Muscle of back (tissue), 11 donors: Measurements from ENCODE around the gene ADGRB3. TPM values are rescaled to one million over a fixed set of nuclear protein-coding genes. Genes with fewer than 3 reads are reported as not detected.
"Not testable (repeated sequence)": the region's sequence is repeated elsewhere in the genome, so short reads cannot be mapped to it uniquely, and the experiment has no call there.

Experiments used
- DNase-seq, 3 donors: peaks; one replicate each; pipeline versions ENCODE4 v3.0.0 to v3.0.0-alpha.2; 2013
- polyA plus RNA-seq, 10 donors: library from polyadenylated mRNA; unstranded; fragments of 120-200 nt; gene quantifications; one replicate each; pipeline ENCODE4 v1.2.1, GENCODE V29; 2013; ENCODE audit not compliant: insufficient read length in 10 of 10

The ADGRB3 gene
- polyA plus RNA-seq, 10 donors, result 0.35 to 1.9 (median 0.62) TPM

- DNase-seq, result no peak
Measured at GRCh38 chr6:68919537-68919936, 284.5 kb downstream of the ADGRB3 start.

DNA sequence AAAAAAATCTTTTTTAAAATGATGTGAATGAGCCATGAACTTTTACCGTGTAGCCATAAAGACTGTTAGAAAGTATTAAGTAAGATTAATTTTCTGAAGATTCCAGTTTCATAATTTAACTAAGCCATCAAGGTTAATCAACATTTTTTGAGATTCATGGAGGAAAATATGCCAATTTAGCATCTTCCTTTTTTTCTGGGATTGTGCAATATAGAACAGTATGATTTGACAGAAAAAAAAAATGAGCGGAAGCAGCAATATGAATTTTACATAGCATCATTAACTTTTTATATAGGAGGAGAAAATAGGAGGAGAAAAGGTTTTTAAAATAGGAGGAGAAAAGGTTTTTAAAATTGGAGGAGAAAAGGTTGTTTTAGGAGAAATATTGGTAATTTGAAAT lies 306.3 kb downstream of the ADGRB3 start:
- no peak for DNase-seq

GRCh38 chr6:68947721-68948120 lies 312.6 kb downstream of the ADGRB3 start:
- no peak for DNase-seq

DNA sequence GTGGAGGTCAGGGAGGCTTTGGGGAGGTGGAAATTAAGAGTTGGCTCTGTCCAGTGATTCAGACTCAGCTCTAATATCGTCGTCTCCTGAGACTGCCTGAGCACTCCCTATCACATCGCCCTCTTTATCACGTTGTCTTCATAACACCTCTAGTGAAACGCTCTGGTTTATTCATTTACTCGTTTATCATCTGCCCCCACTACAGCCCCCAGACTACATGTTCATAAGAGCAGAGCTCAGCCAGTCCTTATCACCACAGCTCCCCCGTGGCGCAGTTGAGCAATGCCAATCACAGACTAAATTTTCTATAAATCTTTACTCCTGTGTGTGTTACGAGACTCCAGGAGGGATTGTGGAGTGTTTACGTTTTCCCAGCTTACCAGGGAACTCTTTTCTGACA lies 316.2 kb downstream of the ADGRB3 start:
- no peak for DNase-seq

- peak in 1 of 3 donors; percentile 20 for DNase-seq
Measured at GRCh38 chr6:68958327-68958726, 323.2 kb downstream of the ADGRB3 start.

- peak; percentile 38 to 62 (median 39) for DNase-seq
Measured at GRCh38 chr6:68967549-68968300, 332.6 kb downstream of the ADGRB3 start.

DNA sequence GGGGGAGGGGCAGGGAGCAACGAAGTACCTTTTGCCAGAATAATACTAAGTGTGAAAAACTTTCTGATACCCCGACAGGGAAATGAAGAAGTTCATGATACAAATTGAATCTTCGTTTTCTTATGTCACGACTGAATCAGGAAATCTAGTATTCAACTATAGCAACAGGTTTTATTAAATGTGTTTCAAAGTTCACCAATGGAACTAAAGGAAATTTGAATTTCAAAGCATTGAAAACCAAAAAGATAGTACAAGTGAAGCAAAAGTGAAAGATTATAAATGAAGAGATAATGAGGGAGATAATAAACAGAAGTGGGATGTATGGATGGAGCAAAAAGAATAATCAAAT lies 333.2 kb downstream of the ADGRB3 start:
- no peak for DNase-seq

DNA sequence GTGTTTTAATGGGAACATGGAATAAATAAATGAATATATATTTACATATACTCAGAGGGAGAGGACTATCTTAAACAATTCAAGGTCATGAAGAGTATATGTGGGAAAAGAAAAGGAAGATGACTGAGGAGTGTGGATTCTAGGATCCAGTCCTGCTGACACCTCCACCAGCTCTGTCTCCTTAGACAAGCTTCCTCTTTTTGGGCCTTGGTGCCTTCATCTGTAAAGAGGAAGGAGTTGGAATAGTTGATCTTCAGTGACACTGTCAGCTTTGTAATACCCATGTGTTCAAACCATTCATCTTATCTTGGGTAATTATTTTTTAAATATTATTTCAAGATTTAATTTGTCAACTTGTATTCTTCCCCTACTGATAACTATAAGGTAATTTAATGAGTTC lies 338.0 kb downstream of the ADGRB3 start:
- no peak for DNase-seq

GRCh38 chr6:68975064-68975463 lies 340.0 kb downstream of the ADGRB3 start:
- DNase-seq, result peak in 2 of 3 donors; percentile 15 to 47

DNA sequence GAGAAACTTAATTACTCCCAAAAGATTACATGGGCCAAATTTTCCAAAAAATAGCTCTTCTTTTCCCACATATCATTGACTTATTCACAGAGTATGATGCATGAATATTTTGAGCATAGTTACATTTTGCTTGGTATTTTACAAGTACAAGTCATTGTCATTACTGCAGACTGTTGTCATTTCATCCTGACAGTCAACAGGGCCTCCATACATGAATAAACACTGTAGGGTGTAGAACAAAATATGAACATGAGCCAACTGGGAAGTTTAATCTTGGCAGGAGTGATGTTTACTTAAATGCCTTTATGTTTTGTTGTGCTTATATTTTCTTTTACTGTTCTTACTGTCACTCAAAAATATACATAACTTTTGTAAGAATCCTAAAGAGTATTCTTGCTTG lies 340.7 kb downstream of the ADGRB3 start:
- no peak for DNase-seq

- no peak for DNase-seq
Measured at GRCh38 chr6:68976260-68976659, 341.2 kb downstream of the ADGRB3 start.

GRCh38 chr6:68978411-68978810 lies 343.3 kb downstream of the ADGRB3 start:
- no peak for DNase-seq

DNA sequence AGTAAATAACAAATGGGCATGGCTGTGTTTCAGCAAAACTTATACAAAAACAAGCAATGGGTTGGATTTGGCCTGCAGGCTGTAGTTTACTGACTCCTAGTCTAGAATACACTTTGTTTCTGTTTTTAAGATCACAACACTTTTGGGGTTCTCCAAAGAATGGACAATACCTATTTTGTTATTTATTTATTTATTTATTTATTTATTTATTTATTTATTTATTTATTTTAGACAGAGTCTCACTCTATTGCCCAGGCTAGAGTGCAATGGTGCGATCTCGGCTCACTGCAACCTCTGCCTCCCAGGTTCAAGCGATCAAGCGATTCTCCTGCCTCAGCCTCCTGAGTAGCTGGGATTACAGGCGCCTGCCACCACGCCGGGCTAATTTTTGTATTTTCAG lies 346.6 kb downstream of the ADGRB3 start:
- not testable (repeated sequence) for DNase-seq

- DNase-seq, result peak in 1 of 3 donors; percentile 9
Measured at GRCh38 chr6:68988698-68989097, 353.6 kb downstream of the ADGRB3 start.

DNA sequence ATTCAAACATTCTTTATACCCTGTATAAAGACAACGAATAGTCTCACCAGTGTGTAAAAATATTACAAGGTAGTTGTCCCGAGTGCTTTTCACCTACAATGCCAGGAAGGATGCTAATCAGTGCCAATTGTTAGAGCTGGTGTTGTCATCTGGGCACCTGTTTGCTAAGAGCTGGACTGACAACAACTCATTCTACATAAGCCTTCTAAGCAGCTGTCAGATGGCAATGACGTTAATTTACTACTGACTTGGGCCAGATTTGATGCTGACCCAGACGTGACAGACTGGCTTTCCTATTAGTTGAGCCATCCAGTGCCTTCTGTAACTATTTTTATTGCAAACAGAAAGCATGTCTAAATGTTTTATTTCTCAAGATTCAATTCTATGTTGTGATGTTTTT lies 355.2 kb downstream of the ADGRB3 start:
- DNase-seq, result peak; percentile 7 to 30 (median 26)

- no peak for DNase-seq
Measured at GRCh38 chr6:68993911-68994310, 358.8 kb downstream of the ADGRB3 start.

DNA sequence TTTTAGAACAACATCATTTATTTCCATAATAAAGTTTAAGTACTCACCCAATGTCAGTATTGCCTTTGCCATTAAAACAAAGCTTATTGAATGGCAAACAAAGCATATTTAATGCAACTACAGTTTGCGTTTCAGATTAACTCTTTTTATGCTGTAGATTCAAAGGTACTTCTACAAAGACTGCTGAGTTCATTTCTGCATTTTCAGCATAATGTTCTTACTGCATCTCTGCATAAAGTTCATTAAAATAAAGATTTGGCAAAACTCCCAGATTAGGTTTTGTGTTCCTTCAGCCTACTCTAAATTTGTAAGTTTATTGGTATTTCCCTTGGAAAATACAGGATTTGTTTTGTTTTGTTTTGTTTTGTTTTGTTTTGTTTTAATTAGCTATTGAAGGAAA lies 359.4 kb downstream of the ADGRB3 start:
- DNase-seq, result no peak

DNA sequence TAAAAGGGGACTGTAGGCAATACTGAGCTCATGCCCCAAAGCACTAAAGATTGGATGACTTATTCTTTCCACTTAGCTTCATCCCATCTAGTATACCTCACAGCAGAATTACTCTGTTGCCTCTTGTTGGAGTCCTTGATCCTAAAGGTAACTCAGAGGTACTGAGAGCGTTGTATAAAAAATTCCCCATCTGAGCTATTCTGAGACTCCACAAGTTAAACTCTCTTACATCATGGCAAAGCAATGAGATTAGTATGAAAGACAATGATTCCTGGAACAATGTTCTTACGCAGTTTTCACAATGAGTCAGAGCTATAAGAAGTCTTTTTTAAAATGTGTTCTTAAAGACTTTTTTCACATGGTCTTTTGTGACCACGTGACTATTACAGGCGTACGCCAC lies 370.1 kb downstream of the ADGRB3 start:
- DNase-seq, result no peak

- no peak for DNase-seq
Measured at GRCh38 chr6:69007781-69008180, 372.7 kb downstream of the ADGRB3 start.

GRCh38 chr6:69012211-69012610 lies 377.1 kb downstream of the ADGRB3 start:
- no peak for DNase-seq

GRCh38 chr6:69012876-69013275 lies 377.8 kb downstream of the ADGRB3 start:
- DNase-seq, result no peak

GRCh38 chr6:69018906-69019305 lies 383.8 kb downstream of the ADGRB3 start:
- DNase-seq, result no peak

GRCh38 chr6:69019832-69020231 lies 384.8 kb downstream of the ADGRB3 start:
- DNase-seq, result peak in 1 of 3 donors; percentile 25

GRCh38 chr6:69022993-69023392 lies 387.9 kb downstream of the ADGRB3 start:
- peak in 1 of 3 donors; percentile 33 for DNase-seq
